IMR-90 (cell line): Measurements from ENCODE around the gene RBBP4. TPM values are rescaled to one million over a fixed set of nuclear protein-coding genes. Genes with fewer than 3 reads are reported as not detected.
"Not testable (repeated sequence)": the region's sequence is repeated elsewhere in the genome, so short reads cannot be mapped to it uniquely, and the experiment has no call there.

ENCODE experiments used
- ATAC-seq: fragments of 200-7000 bp; cut with Tn5 transposase; 2 replicates; pipeline ENCODE4 v1.9.1; 2020; ENCODE audit warnings: low read depth, mild to moderate bottlenecking, moderate library complexity
- BruUV-seq: library from RNA; stranded (reverse); fragments of 400-500 nt; replicated peaks from 2 replicates; lab custom pipeline; 2021; lab: Mats Ljungman, UMichigan
- CTCF ChIA-PET: fragments of 300-600 bp; formaldehyde crosslinking; extraction: SDS; loops from one replicate; lab custom pipeline; 2021; ENCODE audit warnings: antibody characterized with exemption; lab: Yijun Ruan, JAX
- POLR2A ChIA-PET: fragments of 300-600 bp; sonication (Branson Sonifier 250); formaldehyde crosslinking; loops from one replicate; lab custom pipeline; 2022; ENCODE audit warnings: antibody characterized with exemption; ENCODE audit not compliant: unreplicated experiment; lab: Charles Lee
- DNase-seq: peaks from one replicate; pipeline ENCODE4 v3.0.0; 2013
- H2AFZ ChIP-seq: replicated peaks from 2 replicates; pipeline ENCODE3; 2013; ENCODE audit warnings: low read length, mild to moderate bottlenecking; ENCODE audit not compliant: poor library complexity
- H2AK5ac ChIP-seq: 2 replicates; pipeline ENCODE4 v1.6.1; 2013; ENCODE audit warnings: low read depth, low read length, inconsistent platforms
- H2AK9ac ChIP-seq: replicated peaks from 2 replicates; pipeline ENCODE3; 2013; ENCODE audit warnings: mild to moderate bottlenecking, low read depth, low read length, moderate library complexity; ENCODE audit not compliant: poor library complexity
- H2BK120ac ChIP-seq: 2 replicates; pipeline ENCODE4 v1.6.1; 2013; ENCODE audit warnings: low read depth, low read length, inconsistent platforms
- H2BK15ac ChIP-seq: 3 replicates; pipeline ENCODE4 v1.6.1; 2013; ENCODE audit warnings: low read depth, low read length, inconsistent platforms
- H2BK20ac ChIP-seq: 2 replicates; pipeline ENCODE4 v1.6.1; 2013; ENCODE audit warnings: low read depth, mild to moderate bottlenecking, inconsistent platforms, low read length, moderate library complexity
- H2BK5ac ChIP-seq: 2 replicates; pipeline ENCODE4 v1.6.1; 2013; ENCODE audit warnings: mild to moderate bottlenecking, low read depth, low read length, inconsistent platforms; ENCODE audit not compliant: poor library complexity, severe bottlenecking
- H3K14ac ChIP-seq: replicated peaks from 2 replicates; pipeline ENCODE4 v1.6.1; 2013; ENCODE audit warnings: low read depth, low read length, inconsistent platforms
- H3K18ac ChIP-seq: 2 replicates; pipeline ENCODE4 v1.6.1; 2013; ENCODE audit warnings: low read depth, low read length, control low read depth
- H3K23ac ChIP-seq: 2 replicates; pipeline ENCODE4 v1.6.1; 2013; ENCODE audit warnings: low read depth, low read length, inconsistent platforms
- H3K27ac ChIP-seq: 2 replicates; pipeline ENCODE4 v1.5.1; 2013; ENCODE audit warnings: mild to moderate bottlenecking, control low read depth, low read length; ENCODE audit not compliant: insufficient read depth
- H3K27me3 ChIP-seq: 2 replicates; pipeline ENCODE4 v1.6.1; 2013; ENCODE audit warnings: low read length; ENCODE audit not compliant: control insufficient read depth, insufficient read depth
- H3K36me3 ChIP-seq: 2 replicates; pipeline ENCODE4 v1.6.1; 2013; ENCODE audit warnings: low read length, mixed read lengths; ENCODE audit not compliant: control insufficient read depth, insufficient read depth
- H3K4ac ChIP-seq: 2 replicates; pipeline ENCODE4 v1.6.1; 2013; ENCODE audit warnings: low read depth, low read length, inconsistent platforms
- H3K4me1 ChIP-seq: 2 replicates; pipeline ENCODE4 v1.6.1; 2013; ENCODE audit warnings: low read length, mixed read lengths; ENCODE audit not compliant: control insufficient read depth, insufficient read depth
- H3K4me2 ChIP-seq: 2 replicates; pipeline ENCODE4 v1.6.1; 2013; ENCODE audit warnings: low read depth, mild to moderate bottlenecking, control low read depth, low read length, moderate library complexity
- H3K4me3 ChIP-seq: 2 replicates; pipeline ENCODE4 v1.5.1; 2013; ENCODE audit warnings: low read depth, mild to moderate bottlenecking, control low read depth, low read length, moderate library complexity; ENCODE audit not compliant: insufficient read depth
- H3K56ac ChIP-seq: 2 replicates; pipeline ENCODE4 v1.6.1; 2013; ENCODE audit warnings: low read length, inconsistent platforms; ENCODE audit not compliant: insufficient read depth; ENCODE audit errors: extremely low read depth
- H3K79me1 ChIP-seq, 2 experiments: 2 replicates each; pipeline ENCODE4 v1.6.1; 2013; ENCODE audit warnings: low read length in 2 of 2, inconsistent platforms in 1 of 2, low read depth in 1 of 2
- H3K9ac ChIP-seq: 2 replicates; pipeline ENCODE4 v1.6.1; 2013; ENCODE audit warnings: low read depth, low read length, control low read depth
- H3K9me1 ChIP-seq: 2 replicates; pipeline ENCODE4 v1.6.1; 2013; ENCODE audit warnings: low read length, inconsistent platforms; ENCODE audit not compliant: insufficient read depth
- H3K9me3 ChIP-seq: 2 replicates; pipeline ENCODE4 v1.6.1; 2013; ENCODE audit warnings: low read length; ENCODE audit not compliant: control insufficient read depth, insufficient read depth
- H4K20me1 ChIP-seq: 2 replicates; pipeline ENCODE4 v1.6.1; 2013; ENCODE audit warnings: low read length, inconsistent platforms; ENCODE audit not compliant: insufficient read depth
- H4K5ac ChIP-seq: 2 replicates; pipeline ENCODE4 v1.6.1; 2013; ENCODE audit warnings: mild to moderate bottlenecking, low read depth, low read length, control low read depth
- H4K8ac ChIP-seq, 2 experiments: 2 replicates each; pipeline ENCODE4 v1.6.1; 2013; ENCODE audit warnings: low read depth in 2 of 2, low read length in 2 of 2, control low read depth in 1 of 2, inconsistent platforms in 1 of 2
- H4K91ac ChIP-seq: 2 replicates; pipeline ENCODE4 v1.6.1; 2013; ENCODE audit warnings: low read depth, low read length, inconsistent platforms; ENCODE audit not compliant: insufficient read depth
- CEBPB ChIP-seq: IDR thresholded peaks from 2 replicates; pipeline ENCODE4 v1.6.1; 2012; ENCODE audit warnings: low read depth, low read length, improper control_type of control experiment
- FOS ChIP-seq: fragments of 150-350 bp; IDR thresholded peaks from 2 replicates; pipeline ENCODE4 v1.6.1; 2016; ENCODE audit warnings: low read depth, low read length
- MXI1 ChIP-seq: IDR thresholded peaks from 2 replicates; pipeline ENCODE4 v1.6.1; 2012; ENCODE audit warnings: low read depth, mild to moderate bottlenecking, low read length, moderate library complexity, borderline replicate concordance
- NFE2L2 ChIP-seq: fragments of 150-350 bp; IDR thresholded peaks from 2 replicates; pipeline ENCODE4 v1.6.1; 2016; ENCODE audit warnings: low read depth, mild to moderate bottlenecking, low read length
- WGBS, 2 experiments: methylation state at CpG; one replicate each; pipeline versions ENCODE4 v1.1.5 to v1.1.7; 2013; ENCODE audit warnings: missing lambda C conversion rate in 2 of 2; ENCODE audit not compliant: insufficient read length in 1 of 2; ENCODE audit errors: extremely low coverage in 2 of 2; 5-methylcytosine and 5-hydroxymethylcytosine counted together
- dilution Hi-C: fragments of 300-500 bp; cut with HindIII; formaldehyde crosslinking; loops from one replicate; pipeline ENCODE4 v1.14.3; 2018; ENCODE audit warnings: low sequenced_read_pairs; ENCODE audit not compliant: unreplicated experiment
- in situ Hi-C: fragments of 300-500 bp; cut with MboI; formaldehyde crosslinking; loops from 3 replicates; pipeline ENCODE4 v1.14.3; 2019; ENCODE audit warnings: low sequenced_read_pairs, inconsistent platforms, mixed read lengths
- intact Hi-C: fragments of 100-400 bp; cut with micrococcal nuclease; formaldehyde crosslinking; loops from 2 replicates; pipeline ENCODE4 v1.10.0; 2022
- polyA plus RNA-seq, 3 experiments: library from polyadenylated mRNA; depleted of rRNA; stranded (reverse); fragments of >200 nt; gene quantifications; 2 replicates each; pipeline ENCODE4 v1.2.3, GENCODE V29; 2012; ENCODE audit warnings: low replicate concordance in 1 of 3
- total RNA-seq: library from RNA; depleted of rRNA; stranded (reverse); fragments of >200 nt; gene quantifications from 2 replicates; pipeline ENCODE4 v1.2.3, GENCODE V29; 2012
- TF ChIP-seq, protein P1 (sequence below): fragments of 150-350 bp; IDR thresholded peaks from 2 replicates; pipeline ENCODE4 v1.6.1; 2017; ENCODE audit warnings: mild to moderate bottlenecking, antibody characterized with exemption, low read length, low read depth

Gene RBBP4
- total and polyA plus RNA-seq, 2 of the 4 experiments (the other 2 are of a cell fraction): 82.9 to 161 TPM

DNA sequence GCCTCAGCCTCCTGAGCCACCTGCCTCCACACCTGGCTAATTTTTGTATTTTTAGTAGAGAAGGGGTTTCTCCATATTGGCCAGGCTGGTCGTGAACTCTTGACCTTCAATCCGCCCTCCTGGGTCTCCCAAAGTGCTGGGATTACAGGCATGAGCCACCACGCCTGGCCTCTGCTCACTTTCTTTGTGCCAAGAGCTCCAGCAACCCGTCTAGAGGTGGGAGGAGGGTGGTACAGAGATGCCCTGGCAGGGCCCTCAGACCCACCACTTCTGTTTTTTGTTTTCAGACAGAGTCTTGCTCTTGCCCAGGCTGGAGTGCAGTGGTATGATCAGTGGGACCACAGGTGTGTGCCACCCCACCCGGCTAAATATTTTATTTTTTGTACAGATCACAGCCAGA is 58.5 kb downstream of the RBBP4 start:
- TF ChIP-seq, protein P1, sequence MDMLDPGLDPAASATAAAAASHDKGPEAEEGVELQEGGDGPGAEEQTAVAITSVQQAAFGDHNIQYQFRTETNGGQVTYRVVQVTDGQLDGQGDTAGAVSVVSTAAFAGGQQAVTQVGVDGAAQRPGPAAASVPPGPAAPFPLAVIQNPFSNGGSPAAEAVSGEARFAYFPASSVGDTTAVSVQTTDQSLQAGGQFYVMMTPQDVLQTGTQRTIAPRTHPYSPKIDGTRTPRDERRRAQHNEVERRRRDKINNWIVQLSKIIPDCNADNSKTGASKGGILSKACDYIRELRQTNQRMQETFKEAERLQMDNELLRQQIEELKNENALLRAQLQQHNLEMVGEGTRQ: no peak
- TF ChIP-seq CEBPB (no peak), NFE2L2 (no peak), MXI1 (no peak), FOS (no peak)

GRCh38 chr1:32711221-32711620 is 60.2 kb downstream of the RBBP4 start:
- H2BK120ac ChIP-seq, H3K27ac ChIP-seq, H4K20me1 ChIP-seq, H3K18ac ChIP-seq, POLR2A ChIA-PET, H4K91ac ChIP-seq, DNase-seq, BruUV-seq, H3K14ac ChIP-seq, H3K9me3 ChIP-seq, H2BK5ac ChIP-seq, H2AK5ac ChIP-seq, H3K9me1 ChIP-seq, H3K56ac ChIP-seq, H3K79me1 ChIP-seq, H2AK9ac ChIP-seq, H3K4me1 ChIP-seq, H3K27me3 ChIP-seq, in situ Hi-C loops, H3K4me3 ChIP-seq, H4K8ac ChIP-seq, H3K23ac ChIP-seq, H2BK15ac ChIP-seq, H3K4ac ChIP-seq, H4K5ac ChIP-seq, ATAC-seq, H3K9ac ChIP-seq, dilution Hi-C loops, H3K4me2 ChIP-seq, H3K36me3 ChIP-seq, H2AFZ ChIP-seq, intact Hi-C loops: not testable (repeated sequence)
- CTCF ChIA-PET: interaction anchor here (1.2 to 3.9 kb wide), 4 partner anchors 14 to 161 kb away, joined by 4 to 52 read pairs (median 10); no protein-coding TSS in a partner anchor
- WGBS, 2 experiments: 60% methylated on average over 1 of the region's 4 CpGs; no CpG with 5 or more reads in 1 of the 2 experiments
- H2BK20ac ChIP-seq: 0 out of 2 replicates have a peak overlapping the region, but pooled peaks have one; percentile 9

More for the DNA sequence above, 58.5 kb downstream of the RBBP4 start:
- no peak overlapping the region for H3K4me2 ChIP-seq
- H3K4me3 ChIP-seq: no peak overlapping the region
- BruUV-seq: no TSS peak
- no peak overlapping the region for H4K91ac ChIP-seq
- no peak overlapping the region for H4K5ac ChIP-seq
- no peak overlapping the region for H3K27ac ChIP-seq
- no peak overlapping the region for H3K18ac ChIP-seq
- H2AK5ac ChIP-seq: no peak overlapping the region
- no peak overlapping the region for H2BK20ac ChIP-seq
- H2BK15ac ChIP-seq: no peak overlapping the region
- no peak overlapping the region for H3K23ac ChIP-seq
- DNase-seq: no peak
- intact Hi-C loops (loop anchor here (10.0 kb wide), 1 partner anchor 385 kb away; no protein-coding TSS in a partner anchor), in situ Hi-C loops (no loop called here), dilution Hi-C loops (no loop called here)
- no peak overlapping the region for H4K8ac ChIP-seq
- no peaks in the 10 kb centered on the region for H3K27me3 ChIP-seq
- no peak overlapping the region for H2BK5ac ChIP-seq
- ChIA-PET CTCF (no interaction called here), POLR2A (no interaction called here)
- H3K9ac ChIP-seq: no peak overlapping the region
- no peaks in the 10 kb centered on the region for H3K9me1 ChIP-seq
- WGBS, 2 experiments: no CpG with 5 or more reads among the region's 5 CpGs
- no peak for ATAC-seq
- no peaks in the 10 kb centered on the region for H3K79me1 ChIP-seq
- H3K4ac ChIP-seq: no peak overlapping the region
- H3K56ac ChIP-seq: no peak overlapping the region
- H2AFZ ChIP-seq: no peak overlapping the region
- H3K36me3 ChIP-seq: no peaks in the 10 kb centered on the region
- no peak overlapping the region for H2BK120ac ChIP-seq
- no peak overlapping the region for H2AK9ac ChIP-seq
- H3K9me3 ChIP-seq: peaks cover 3% of the 10 kb centered on the region; the same call in 1 of the 2 replicates
- H3K14ac ChIP-seq: no peak overlapping the region
- H4K20me1 ChIP-seq: no peaks in the 10 kb centered on the region
- peaks cover 5% of the 10 kb centered on the region for H3K4me1 ChIP-seq
